Measurements from ENCODE around the gene C1orf167. TPM values are rescaled to one million over a fixed set of nuclear protein-coding genes. Genes with fewer than 3 reads are reported as not detected.

Gene C1orf167
- polyA plus RNA-seq, 1 of the 3 experiments (the other 2 are of a cell fraction): 0.10 TPM

DNA sequence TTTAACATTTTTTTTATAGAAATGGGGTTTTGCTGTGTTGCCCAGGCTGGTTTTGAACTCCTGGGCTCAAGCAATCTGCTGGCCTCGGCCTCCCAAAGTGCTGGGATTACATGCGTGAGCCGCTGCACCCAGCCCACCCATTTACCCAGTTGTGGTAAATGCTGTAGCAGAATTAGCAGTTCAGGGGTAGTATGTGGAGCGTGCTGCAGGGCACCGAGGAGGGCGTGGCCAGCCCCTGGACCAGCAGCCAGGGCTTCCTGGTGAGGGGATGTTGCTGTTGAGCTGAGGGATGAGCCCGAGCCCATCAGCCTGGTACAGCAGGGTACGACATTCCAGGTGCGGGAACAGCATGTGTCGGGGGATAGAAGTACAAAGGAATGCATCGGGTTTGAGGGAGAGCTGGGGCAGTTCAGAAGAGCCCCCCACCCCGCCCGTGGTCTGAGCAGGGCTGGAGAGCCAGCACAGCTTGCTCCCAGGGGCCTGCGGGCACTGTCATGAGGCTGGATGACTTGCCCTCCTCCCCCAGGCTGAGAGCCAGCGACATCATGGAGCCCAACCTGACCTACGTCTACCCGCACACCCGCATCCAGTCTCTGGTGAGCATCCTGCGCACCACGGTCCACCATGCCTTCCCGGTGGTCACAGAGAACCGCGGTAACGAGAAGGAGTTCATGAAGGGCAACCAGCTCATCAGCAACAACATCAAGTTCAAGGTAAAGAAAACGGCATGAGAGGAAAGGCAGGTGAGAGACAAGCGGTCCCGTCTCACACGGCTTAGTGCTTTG is 73.6 kb downstream of the C1orf167 start:
- Histone ChIP-seq H3K4me2 (no peak overlapping the region), H4K20me1 (ENCODE audit: insufficient read depth) (peaks cover 4% of the 10 kb centered on the region; the same call in 1 of the 2 replicates), H3K27me3 (ENCODE audit: insufficient read depth) (no peaks in the 10 kb centered on the region), H3K9me3 (no peaks in the 10 kb centered on the region), H3K9ac (no peak overlapping the region), H3K9me2 (no peaks in the 10 kb centered on the region), H3K4me3 (ENCODE audit: low read depth in 2 of 2, low read length in 1 of 2) (no peak overlapping the region), H3K4me1 (ENCODE audit: control insufficient read depth in 1 of 2, insufficient read depth in 2 of 2, low read depth in 1 of 2, low read length in 1 of 2) (peaks cover 0 to under 1% of the 10 kb centered on the region in 2 experiments; a peak in 2 of 4 replicates), H3K36me3 (replicated peaks in 1 of 2; ENCODE audit: control insufficient read depth in 1 of 2, insufficient read depth in 2 of 2, low read length in 1 of 2) (peaks cover 35 to 80% of the 10 kb centered on the region in 2 experiments), H3K27ac (ENCODE audit: low read depth in 2 of 2, low read length in 1 of 2) (no peak overlapping the region), H3K79me2 (ENCODE audit: insufficient read depth) (no peaks in the 10 kb centered on the region), H3F3A (replicated peaks; ENCODE audit: insufficient read depth) (no peaks in the 10 kb centered on the region), H2AFZ (ENCODE audit: low read depth) (no peak overlapping the region)
- TF ChIP-seq RCOR1 (IDR thresholded peaks at IDR 0.05; ENCODE audit: low read length) (no peak), RFX5 (IDR thresholded peaks at IDR 0.05; ENCODE audit: low read length) (no peak), TCF12 (IDR thresholded peaks at IDR 0.05) (no peak)
- ChIA-PET CTCF (interaction anchor here (1.2 to 15.4 kb wide), 3 partner anchors 29 to 132 kb away, joined by 3 to 316 read pairs (median 7); partner anchors contain the start of genes CLCN6 and MTHFR), POLR2A (interaction anchor here (1.7 kb wide), 1 partner anchor 72 kb away, joined by 6 read pairs; no protein-coding TSS in a partner anchor)
- WGBS (ENCODE audit: low lambda C conversion rate): 96% methylated on average over 27 of the region's 28 CpGs
- no peak for DNase-seq

- Histone ChIP-seq H3K9me2 (no peaks in the 10 kb centered on the region), H3K4me1 (ENCODE audit: control insufficient read depth in 1 of 2, insufficient read depth in 2 of 2, low read depth in 1 of 2, low read length in 1 of 2) (peaks cover 0 to 16% of the 10 kb centered on the region in 2 experiments; a peak in 2 of 4 replicates), H2AFZ (ENCODE audit: low read depth) (no peak overlapping the region), H3K27ac (ENCODE audit: low read depth in 2 of 2, low read length in 1 of 2) (no peak overlapping the region), H3K27me3 (ENCODE audit: insufficient read depth) (no peaks in the 10 kb centered on the region), H3K9ac (no peak overlapping the region), H3K4me2 (no peak overlapping the region), H3K36me3 (replicated peaks in 1 of 2; ENCODE audit: control insufficient read depth in 1 of 2, insufficient read depth in 2 of 2, low read length in 1 of 2) (peaks cover 43 to 89% of the 10 kb centered on the region in 2 experiments), H4K20me1 (ENCODE audit: insufficient read depth) (peaks cover 4% of the 10 kb centered on the region; the same call in 1 of the 2 replicates), H3F3A (replicated peaks; ENCODE audit: insufficient read depth) (no peaks in the 10 kb centered on the region), H3K9me3 (no peaks in the 10 kb centered on the region), H3K4me3 (ENCODE audit: low read depth in 2 of 2, low read length in 1 of 2) (no peak overlapping the region), H3K79me2 (ENCODE audit: insufficient read depth) (no peaks in the 10 kb centered on the region)
- no peak for DNase-seq
- 91% methylated on average over 30 of the region's 36 CpGs for WGBS (ENCODE audit: low lambda C conversion rate)
- ChIA-PET POLR2A (interaction anchor here (2.8 kb wide), 1 partner anchor 71 kb away, joined by 17 read pairs; no protein-coding TSS in a partner anchor), CTCF (interaction anchor here (1.1 to 15.4 kb wide), 12 partner anchors 8 to 288 kb away, joined by 4 to 316 read pairs (median 10); partner anchors contain the start of genes CLCN6, MTHFR and NPPA)
- TF ChIP-seq, protein P1, sequence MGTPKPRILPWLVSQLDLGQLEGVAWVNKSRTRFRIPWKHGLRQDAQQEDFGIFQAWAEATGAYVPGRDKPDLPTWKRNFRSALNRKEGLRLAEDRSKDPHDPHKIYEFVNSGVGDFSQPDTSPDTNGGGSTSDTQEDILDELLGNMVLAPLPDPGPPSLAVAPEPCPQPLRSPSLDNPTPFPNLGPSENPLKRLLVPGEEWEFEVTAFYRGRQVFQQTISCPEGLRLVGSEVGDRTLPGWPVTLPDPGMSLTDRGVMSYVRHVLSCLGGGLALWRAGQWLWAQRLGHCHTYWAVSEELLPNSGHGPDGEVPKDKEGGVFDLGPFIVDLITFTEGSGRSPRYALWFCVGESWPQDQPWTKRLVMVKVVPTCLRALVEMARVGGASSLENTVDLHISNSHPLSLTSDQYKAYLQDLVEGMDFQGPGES (IDR thresholded peaks at IDR 0.05; ENCODE audit: low read depth, low read length): no peak
- TF ChIP-seq USF2 (IDR thresholded peaks at IDR 0.05; ENCODE audit: borderline replicate concordance, low read depth, low read length) (no peak), GATA2 (CRISPR knock-in tag; IDR thresholded peaks at IDR 0.05) (no peak), FOXJ3 (CRISPR knock-in tag; IDR thresholded peaks at IDR 0.05) (no peak), ELF1 (IDR thresholded peaks at IDR 0.05) (no peak), RXRA (IDR thresholded peaks at IDR 0.05; ENCODE audit: borderline replicate concordance, low read depth) (no peak), YY1 (IDR thresholded peaks at IDR 0.05; ENCODE audit: low read depth) (no peak), TAF1 (IDR thresholded peaks at IDR 0.05; ENCODE audit: borderline replicate concordance, low read depth, low read length) (no peak), JUND (IDR thresholded peaks at IDR 0.05) (no peak), CHD2 (IDR thresholded peaks at IDR 0.05; ENCODE audit: low read length, partially characterized antibody) (no peak), TCF12 (IDR thresholded peaks at IDR 0.05) (no peak), SMC3 (IDR thresholded peaks at IDR 0.05; ENCODE audit: low read depth, low read length) (no peak), FOSL2 (IDR thresholded peaks at IDR 0.05; ENCODE audit: borderline replicate concordance, low read depth) (no peak), MEF2A (IDR thresholded peaks at IDR 0.05; ENCODE audit: borderline replicate concordance, low read depth) (no peak), PBX3 (IDR thresholded peaks at IDR 0.05) (no peak), EZH2phosphoT487 (IDR thresholded peaks at IDR 0.05; ENCODE audit: borderline replicate concordance, low read depth) (no peak), POLR2AphosphoS5 (IDR thresholded peaks at IDR 0.05; ENCODE audit: low read depth, low read length) (no peak), GABPA (IDR thresholded peaks at IDR 0.05; ENCODE audit: low read depth) (no peak)
- TF ChIP-seq, protein P2, sequence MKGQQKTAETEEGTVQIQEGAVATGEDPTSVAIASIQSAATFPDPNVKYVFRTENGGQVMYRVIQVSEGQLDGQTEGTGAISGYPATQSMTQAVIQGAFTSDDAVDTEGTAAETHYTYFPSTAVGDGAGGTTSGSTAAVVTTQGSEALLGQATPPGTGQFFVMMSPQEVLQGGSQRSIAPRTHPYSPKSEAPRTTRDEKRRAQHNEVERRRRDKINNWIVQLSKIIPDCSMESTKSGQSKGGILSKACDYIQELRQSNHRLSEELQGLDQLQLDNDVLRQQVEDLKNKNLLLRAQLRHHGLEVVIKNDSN (IDR thresholded peaks at IDR 0.05; ENCODE audit: borderline replicate concordance, low read depth): no peak
- TF ChIP-seq, protein P3, sequence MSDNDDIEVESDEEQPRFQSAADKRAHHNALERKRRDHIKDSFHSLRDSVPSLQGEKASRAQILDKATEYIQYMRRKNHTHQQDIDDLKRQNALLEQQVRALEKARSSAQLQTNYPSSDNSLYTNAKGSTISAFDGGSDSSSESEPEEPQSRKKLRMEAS (IDR thresholded peaks at IDR 0.05; ENCODE audit: low read depth): no peak
These were observed 75.2 kb downstream of the C1orf167 start for GRCh38 chr1:11836955-11837766.

All from SK-N-SH (cell line).